GM21529 (cell line): ENCODE measurements around the gene NEK1.
"Not testable (repeated sequence)": the region's sequence is repeated elsewhere in the genome, so short reads cannot be mapped to it uniquely, and the experiment has no call there.

Experiments
- ATAC-seq: cut with Tn5 transposase; IDR thresholded peaks from one replicate; pipeline ENCODE4 v1.9.1; 2021; ENCODE audit not compliant: unreplicated experiment

Gene NEK1

DNA sequence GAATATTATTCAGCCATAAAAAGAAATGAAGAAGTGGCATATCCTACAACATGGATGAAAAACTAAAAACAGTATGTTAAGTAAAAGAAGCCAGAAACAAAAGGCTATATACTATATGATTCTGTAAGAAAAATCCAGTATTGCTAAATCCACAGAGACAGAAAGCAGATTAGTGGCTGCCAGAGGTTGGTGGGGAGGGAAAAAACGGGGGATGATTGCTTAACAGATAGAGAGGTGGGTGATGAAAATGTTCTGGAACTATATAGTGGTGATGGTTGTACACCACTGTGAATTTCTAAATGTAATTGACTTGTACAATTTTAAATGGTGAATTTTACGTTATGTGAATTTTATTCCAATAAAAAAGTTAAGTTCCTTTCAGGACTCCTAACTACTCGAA is 184.0 kb downstream of the NEK1 start:
- ATAC-seq = no peak

- not testable (repeated sequence) for ATAC-seq
Measured at GRCh38 chr4:169427727-169428126, 184.7 kb downstream of the NEK1 start.

GRCh38 chr4:169420291-169420690 is 192.1 kb downstream of the NEK1 start:
- no peak for ATAC-seq

DNA sequence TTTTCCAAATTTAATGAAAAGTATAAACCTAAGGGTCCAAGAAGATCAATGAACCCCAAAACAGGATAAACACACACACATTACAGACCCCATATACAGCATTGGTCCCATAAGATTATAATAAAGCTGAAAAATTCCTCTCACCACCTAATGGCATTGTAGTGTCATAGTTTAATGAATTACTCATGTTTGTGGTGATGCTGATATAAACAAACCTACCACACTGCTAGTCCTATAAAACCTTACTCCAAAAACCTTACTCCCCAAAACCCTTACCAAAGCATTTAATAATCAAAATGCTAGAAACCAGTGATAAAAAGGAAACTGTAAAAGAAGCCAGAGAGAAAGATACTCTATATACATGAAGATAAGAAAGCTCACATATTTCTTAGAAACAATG is 193.5 kb downstream of the NEK1 start:
- ATAC-seq = no peak

GRCh38 chr4:169417629-169418282 is 194.6 kb downstream of the NEK1 start:
- no peak for ATAC-seq

DNA sequence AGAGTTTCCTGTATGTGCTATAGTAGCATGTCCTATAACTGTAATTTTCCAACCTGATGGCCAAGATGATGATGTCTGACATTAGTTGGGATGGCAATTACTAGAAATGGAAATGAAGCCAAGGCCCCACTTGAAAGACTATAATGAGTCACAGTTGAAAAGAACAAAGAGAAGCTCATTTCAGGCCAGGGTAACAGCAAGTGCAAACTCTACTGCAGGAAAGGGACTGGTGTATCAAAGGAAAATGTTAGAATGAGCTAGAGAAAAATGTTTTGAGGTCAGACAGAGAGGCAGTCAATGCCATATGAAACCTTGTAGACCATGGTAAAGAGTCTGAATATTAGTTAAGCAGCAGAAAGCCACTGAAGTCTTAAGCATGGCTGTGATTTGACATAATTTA is 195.4 kb downstream of the NEK1 start:
- ATAC-seq = peak; percentile 63

GRCh38 chr4:169416461-169416860 is 195.9 kb downstream of the NEK1 start:
- no peak for ATAC-seq

GRCh38 chr4:169414913-169415312 is 197.5 kb downstream of the NEK1 start:
- no peak for ATAC-seq

DNA sequence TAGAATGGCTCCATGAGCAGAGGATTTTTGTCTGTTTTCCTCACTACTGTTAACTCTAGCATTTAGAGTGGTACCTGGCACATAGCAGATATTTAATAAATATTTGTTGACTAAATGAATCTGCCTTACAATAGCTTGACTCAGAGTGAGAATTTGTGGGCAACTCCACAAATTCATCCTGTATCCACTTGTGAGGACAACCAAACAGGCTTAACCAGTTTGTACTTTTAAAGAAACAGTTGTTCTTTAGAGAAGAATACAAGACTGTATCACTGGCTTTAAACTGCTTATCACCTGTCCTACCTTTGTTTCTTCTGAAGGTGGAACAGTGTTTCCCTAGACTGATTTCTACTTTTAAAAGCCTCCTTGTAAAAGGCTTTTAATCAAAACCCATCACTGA is 200.3 kb downstream of the NEK1 start:
- ATAC-seq = no peak

- peak; percentile 100 for ATAC-seq
Measured at GRCh38 chr4:169410839-169411770, 201.3 kb downstream of the NEK1 start.

DNA sequence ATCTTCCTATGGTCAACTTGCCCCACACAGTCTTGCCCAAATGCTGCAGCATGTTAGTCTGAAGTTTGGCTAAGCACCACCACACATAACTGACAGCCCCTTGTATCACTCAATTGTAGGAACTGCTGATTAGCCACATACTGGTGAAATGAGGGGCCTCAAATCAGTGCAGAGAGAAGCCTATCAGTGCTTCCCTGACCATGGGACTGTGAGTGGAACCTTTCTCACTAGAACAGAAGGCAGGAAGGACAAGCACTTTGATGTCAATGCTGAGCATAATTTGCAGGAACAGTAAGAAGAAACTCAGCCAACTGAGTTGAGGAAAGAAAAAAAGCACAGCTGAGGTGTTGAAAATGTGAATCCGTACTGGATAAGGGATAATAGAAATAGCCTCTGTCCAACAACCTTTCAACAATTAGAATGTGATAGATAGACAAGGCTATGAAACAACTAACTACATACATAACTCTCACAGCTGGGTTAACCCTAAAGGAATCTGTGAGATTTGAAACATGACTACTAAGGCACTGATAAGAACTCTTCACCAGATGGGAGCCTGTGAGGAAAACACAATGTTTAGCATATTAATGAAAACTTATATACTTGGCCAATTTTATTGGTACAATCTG is 205.1 kb downstream of the NEK1 start:
- no peak for ATAC-seq

- no peak for ATAC-seq
Measured at GRCh38 chr4:169404960-169405359, 207.4 kb downstream of the NEK1 start.

DNA sequence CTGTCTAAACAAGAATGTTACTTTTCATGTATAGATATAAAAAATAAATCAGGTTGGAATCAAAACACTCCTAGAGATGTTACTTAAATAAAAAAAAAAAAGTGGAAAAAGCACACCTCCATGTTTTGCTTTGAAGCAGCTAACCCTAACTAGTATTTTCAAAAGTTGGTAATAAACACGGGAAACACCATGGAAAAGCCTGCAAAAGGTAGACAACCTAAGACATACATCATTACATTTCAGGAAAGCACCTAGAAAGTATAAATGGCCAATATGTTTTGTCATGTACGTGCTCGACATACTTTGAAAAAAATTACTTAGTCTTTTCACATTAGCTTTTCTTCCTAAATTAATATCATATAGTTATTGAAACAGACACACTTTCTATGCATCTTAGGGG is 211.6 kb downstream of the NEK1 start:
- no peak for ATAC-seq

GRCh38 chr4:169399976-169400767 is 212.2 kb downstream of the NEK1 start:
- ATAC-seq = peak; percentile 78

DNA sequence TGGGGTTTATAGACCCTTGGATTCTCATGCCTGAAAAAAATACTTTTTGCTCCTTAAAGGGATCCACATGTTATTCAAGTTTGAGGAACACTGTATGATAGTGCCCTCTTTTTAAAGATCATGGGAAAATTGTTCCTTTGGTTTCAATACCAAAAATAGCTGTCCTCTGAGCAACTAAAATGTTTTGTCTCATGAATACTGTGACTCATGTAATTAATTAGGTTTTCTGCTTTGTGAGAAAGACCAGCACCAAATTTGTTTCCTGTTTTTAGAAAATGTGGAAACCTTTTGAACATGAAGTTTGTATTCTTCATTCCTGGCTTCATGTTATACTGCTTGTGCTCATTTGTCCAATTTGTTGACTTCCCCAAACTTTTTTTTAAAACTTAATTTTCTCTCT is 214.1 kb downstream of the NEK1 start:
- no peak for ATAC-seq

- ATAC-seq = no peak
Measured at GRCh38 chr4:169397762-169398161, 214.6 kb downstream of the NEK1 start.

DNA sequence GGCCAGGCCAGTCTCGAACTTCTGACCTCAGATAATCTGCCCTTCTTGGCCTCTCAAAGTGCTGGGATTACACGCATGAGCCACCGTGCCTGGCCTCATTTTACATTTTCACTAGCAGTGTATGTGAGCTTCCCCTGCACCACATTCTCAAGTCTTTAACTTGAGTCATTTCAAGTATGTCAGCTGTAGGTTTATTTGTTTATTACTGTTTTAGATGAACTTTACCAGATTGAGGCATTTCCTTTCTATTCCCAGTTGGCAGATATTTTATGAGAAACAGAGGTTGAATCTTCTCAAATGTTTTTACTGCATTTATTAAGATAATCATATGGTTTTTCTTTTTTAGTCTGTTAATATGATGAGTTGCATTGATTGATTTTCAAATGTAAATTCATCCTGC is 227.0 kb downstream of the NEK1 start:
- no peak for ATAC-seq

GRCh38 chr4:169384779-169385178 is 227.6 kb downstream of the NEK1 start:
- no peak for ATAC-seq

DNA sequence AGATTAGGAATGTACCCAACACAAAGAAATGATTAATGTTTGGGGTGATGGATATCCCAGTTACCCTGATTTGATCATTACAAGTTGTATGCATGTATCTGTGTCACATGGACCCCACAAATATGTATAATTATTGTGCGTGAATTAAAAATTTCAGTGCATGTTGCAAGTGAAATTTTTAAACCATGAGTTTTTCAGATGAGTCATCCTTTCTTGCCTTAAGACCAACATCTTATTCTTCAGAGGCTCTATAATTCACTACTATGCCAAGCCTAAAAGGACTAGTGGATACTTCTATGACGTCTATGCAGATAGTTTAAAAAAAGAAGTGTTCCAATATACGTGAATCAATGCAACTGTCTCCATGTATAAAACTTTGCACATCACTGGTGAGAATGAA is 228.7 kb downstream of the NEK1 start:
- ATAC-seq = no peak

GRCh38 chr4:169379688-169380087 is 232.7 kb downstream of the NEK1 start:
- no peak for ATAC-seq

GRCh38 chr4:169377367-169377766 is 235.0 kb downstream of the NEK1 start:
- ATAC-seq = no peak
